ENCODE results near the gene SLC30A4.

SLC30A4 gene

DNA sequence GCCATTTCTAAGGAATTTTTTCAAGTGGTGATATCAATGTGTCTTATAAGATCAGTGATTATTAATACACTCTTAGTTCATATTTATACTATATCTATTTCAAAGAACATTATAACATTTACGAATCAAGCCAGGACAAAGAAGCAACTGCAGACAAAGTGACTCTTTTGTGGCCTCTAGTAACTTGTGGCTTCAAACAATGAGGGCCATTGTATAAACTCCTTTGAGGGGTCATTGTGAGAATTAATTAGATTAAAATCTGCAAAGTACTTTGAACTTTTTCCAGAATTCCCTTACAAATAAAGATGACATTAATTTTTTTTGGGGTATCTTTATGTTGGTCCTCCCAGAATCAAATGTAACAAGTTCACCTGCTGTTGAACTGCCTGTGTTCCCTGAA lies 12.3 kb upstream of the SLC30A4 start:
- TF ChIP-seq TAF1 (IDR thresholded peaks at IDR 0.05; ENCODE audit: borderline replicate concordance, insufficient read depth, low read length) (no peak), SIN3A (IDR thresholded peaks at IDR 0.05; ENCODE audit: borderline replicate concordance, insufficient read depth, low read length) (no peak), REST (IDR thresholded peaks at IDR 0.05; ENCODE audit: insufficient read depth in 1 of 2, low read depth in 2 of 2, low read length in 2 of 2) (no peak), FOXP2 (optimal IDR thresholded peaks at IDR 0.05; ENCODE audit: borderline replicate concordance, extremely low read depth, extremely low read length, insufficient read depth) (no peak), POLR2AphosphoS5 (IDR thresholded peaks at IDR 0.05; ENCODE audit: low read depth, low read length) (no peak)

DNA sequence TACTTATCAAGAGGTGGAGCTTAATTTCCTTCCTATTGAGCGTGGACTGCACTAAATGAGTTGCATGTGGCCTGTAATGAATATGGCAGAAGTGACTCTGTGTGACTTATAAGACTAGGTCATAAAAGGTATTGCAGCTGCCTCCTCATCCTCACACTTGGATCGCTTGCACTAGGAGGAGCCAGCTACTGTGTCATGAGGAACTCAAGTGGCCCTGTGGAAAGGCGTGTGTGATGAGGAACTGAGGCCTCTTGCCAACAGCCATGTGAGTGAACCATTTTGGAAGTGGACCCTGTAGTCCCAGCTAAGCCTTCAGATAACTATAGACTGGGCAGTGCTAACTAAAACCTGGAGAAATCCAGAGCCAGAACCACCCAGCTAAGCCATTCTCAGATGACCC lies 7.1 kb upstream of the SLC30A4 start:
- TF ChIP-seq SIN3A (IDR thresholded peaks at IDR 0.05; ENCODE audit: borderline replicate concordance, insufficient read depth, low read length) (no peak), TAF1 (IDR thresholded peaks at IDR 0.05; ENCODE audit: borderline replicate concordance, insufficient read depth, low read length) (no peak), REST (IDR thresholded peaks at IDR 0.05; ENCODE audit: insufficient read depth in 1 of 2, low read depth in 2 of 2, low read length in 2 of 2) (no peak), POLR2AphosphoS5 (IDR thresholded peaks at IDR 0.05; ENCODE audit: low read depth, low read length) (no peak), FOXP2 (optimal IDR thresholded peaks at IDR 0.05; ENCODE audit: borderline replicate concordance, extremely low read depth, extremely low read length, insufficient read depth) (no peak)

DNA sequence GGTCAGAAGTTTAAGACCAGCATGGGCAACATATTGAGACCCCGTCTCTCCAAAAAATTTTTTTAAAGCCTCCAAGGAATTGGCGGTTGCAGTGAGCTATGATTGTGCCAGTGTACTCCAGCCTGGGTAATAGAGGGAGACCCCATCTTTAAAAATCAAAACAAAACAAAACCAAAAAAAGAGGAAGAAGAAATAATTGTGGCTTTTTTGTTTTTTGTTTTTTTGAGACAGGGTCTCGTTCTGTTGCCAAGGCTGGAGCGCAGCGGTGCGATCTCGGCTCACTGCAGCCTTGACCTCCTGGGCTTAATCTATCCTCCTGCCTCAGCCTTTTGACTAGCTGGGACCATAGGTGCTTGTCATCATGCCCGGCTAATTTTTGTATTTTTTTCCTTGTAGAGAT lies 4.5 kb upstream of the SLC30A4 start:
- TF ChIP-seq REST (IDR thresholded peaks at IDR 0.05; ENCODE audit: insufficient read depth in 1 of 2, low read depth in 2 of 2, low read length in 2 of 2) = no peak
- TF ChIP-seq SIN3A (IDR thresholded peaks at IDR 0.05; ENCODE audit: borderline replicate concordance, insufficient read depth, low read length) = no peak
- no peak for TF ChIP-seq POLR2AphosphoS5 (IDR thresholded peaks at IDR 0.05; ENCODE audit: low read depth, low read length)
- no peak for TF ChIP-seq FOXP2 (optimal IDR thresholded peaks at IDR 0.05; ENCODE audit: borderline replicate concordance, extremely low read depth, extremely low read length, insufficient read depth)
- TF ChIP-seq TAF1 (IDR thresholded peaks at IDR 0.05; ENCODE audit: borderline replicate concordance, insufficient read depth, low read length) = no peak

DNA sequence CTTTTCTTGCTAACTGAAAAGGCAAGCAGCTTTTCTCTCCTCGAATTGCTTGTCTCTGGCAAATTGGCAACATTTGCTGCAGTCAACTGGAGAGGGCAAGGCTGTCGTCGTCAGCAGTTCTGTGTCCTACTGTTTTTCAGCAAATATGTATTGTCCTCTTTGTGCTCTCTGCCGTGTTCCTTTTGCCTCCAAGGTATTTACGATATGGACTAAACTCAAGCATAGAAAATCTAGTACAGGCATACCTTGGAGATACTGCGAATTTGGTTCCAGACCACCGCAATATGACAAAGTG lies 558 bp upstream of the SLC30A4 start:
- TF ChIP-seq REST (IDR thresholded peaks at IDR 0.05; ENCODE audit: insufficient read depth in 1 of 2, low read depth in 2 of 2, low read length in 2 of 2) = no peak
- no peak for TF ChIP-seq POLR2AphosphoS5 (IDR thresholded peaks at IDR 0.05; ENCODE audit: low read depth, low read length)
- no peak for TF ChIP-seq SIN3A (IDR thresholded peaks at IDR 0.05; ENCODE audit: borderline replicate concordance, insufficient read depth, low read length)
- no peak for TF ChIP-seq FOXP2 (optimal IDR thresholded peaks at IDR 0.05; ENCODE audit: borderline replicate concordance, extremely low read depth, extremely low read length, insufficient read depth)

- TF ChIP-seq FOXP2 (optimal IDR thresholded peaks at IDR 0.05; ENCODE audit: borderline replicate concordance, extremely low read depth, extremely low read length, insufficient read depth) (no peak), REST (IDR thresholded peaks at IDR 0.05; ENCODE audit: insufficient read depth in 1 of 2, low read depth in 2 of 2, low read length in 2 of 2) (no peak), POLR2AphosphoS5 (IDR thresholded peaks at IDR 0.05; ENCODE audit: low read depth, low read length) (no peak), TAF1 (IDR thresholded peaks at IDR 0.05; ENCODE audit: borderline replicate concordance, insufficient read depth, low read length) (no peak), SIN3A (IDR thresholded peaks at IDR 0.05; ENCODE audit: borderline replicate concordance, insufficient read depth, low read length) (no peak)
Measured at GRCh38 chr15:45521596-45522327, 793 bp downstream of the SLC30A4 start.
